ENCODE measurements around the gene GALNT7.

- TF ChIP-seq POLR2A (IDR thresholded peaks at IDR 0.05): peak; percentile 96
- TF ChIP-seq CTCF (IDR thresholded peaks at IDR 0.05): peak in 1 of 3 donors; percentile 29
- no peak for TF ChIP-seq EP300 (IDR thresholded peaks at IDR 0.05)
Observed at GRCh38 chr4:173334085-173334890, 165.7 kb downstream of the GALNT7 start, which contains the start of gene HMGB2.

Data from ovary (tissue), 3 donors.